Measurements from ENCODE around the gene CDHR2.

The CDHR2 gene

DNA sequence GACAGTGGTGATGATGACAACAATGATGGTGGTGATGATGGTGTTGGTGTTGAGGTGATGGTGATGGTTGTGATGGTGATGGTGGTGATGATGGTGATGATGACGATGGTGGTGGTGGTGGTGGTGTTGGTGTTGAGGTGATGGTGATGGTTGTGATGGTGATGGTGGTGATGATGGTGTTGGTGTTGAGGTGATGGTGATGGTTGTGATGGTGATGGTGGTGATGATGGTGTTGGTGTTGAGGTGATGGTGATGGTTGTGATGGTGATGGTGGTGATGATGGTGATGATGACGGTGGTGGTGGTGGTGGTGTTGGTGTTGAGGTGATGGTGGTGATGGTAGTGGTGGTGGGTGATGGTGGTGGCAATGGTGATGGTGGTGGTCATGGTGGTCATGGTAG is 42.5 kb downstream of the CDHR2 start (continued):
- TF ChIP-seq ZNF513 (tag by site-specific recombination; IDR thresholded peaks at IDR 0.05) = peak; percentile 96
- TF ChIP-seq ZNF175 (tag by site-specific recombination; IDR thresholded peaks at IDR 0.05) = peak; percentile 99; the same call in 1 of the 2 replicates
- peak; percentile 100 for TF ChIP-seq ZNF280C (tag by site-specific recombination; IDR thresholded peaks at IDR 0.05)
- TF ChIP-seq ZNF2 (tag by site-specific recombination; IDR thresholded peaks at IDR 0.05) = 0 out of 2 replicates have a peak, but pooled peaks have one; percentile 73
- TF ChIP-seq ZSCAN16 (tag by site-specific recombination; IDR thresholded peaks at IDR 0.05) = peak; percentile 78; the same call in 1 of the 2 replicates
- TF ChIP-seq ZBTB10 (tag by site-specific recombination; IDR thresholded peaks at IDR 0.05) = peak; percentile 63; the same call in 1 of the 2 replicates
- peak; percentile 99 for TF ChIP-seq ZNF155 (tag by site-specific recombination; IDR thresholded peaks at IDR 0.05)
- TF ChIP-seq ZNF10 (tag by site-specific recombination; IDR thresholded peaks at IDR 0.05) = peak; percentile 65; the same call in 1 of the 2 replicates
- peak; percentile 68 for TF ChIP-seq ZFP69B (tag by site-specific recombination; IDR thresholded peaks at IDR 0.05)
- TF ChIP-seq, protein P1, sequence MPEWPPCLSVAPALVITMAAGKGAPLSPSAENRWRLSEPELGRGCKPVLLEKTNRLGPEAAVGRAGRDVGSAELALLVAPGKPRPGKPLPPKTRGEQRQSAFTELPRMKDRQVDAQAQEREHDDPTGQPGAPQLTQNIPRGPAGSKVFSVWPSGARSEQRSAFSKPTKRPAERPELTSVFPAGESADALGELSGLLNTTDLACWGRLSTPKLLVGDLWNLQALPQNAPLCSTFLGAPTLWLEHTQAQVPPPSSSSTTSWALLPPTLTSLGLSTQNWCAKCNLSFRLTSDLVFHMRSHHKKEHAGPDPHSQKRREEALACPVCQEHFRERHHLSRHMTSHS (tag by site-specific recombination; IDR thresholded peaks at IDR 0.05) = 0 out of 2 replicates have a peak, but pooled peaks have one; percentile 88
- TF ChIP-seq ZNF701 (tag by site-specific recombination; IDR thresholded peaks at IDR 0.05) = peak; percentile 84; the same call in 1 of the 2 replicates
- TF ChIP-seq ZNF239 (tag by site-specific recombination; IDR thresholded peaks at IDR 0.05) = peak; percentile 96
- TF ChIP-seq SCRT1 (tag by site-specific recombination; IDR thresholded peaks at IDR 0.05; ENCODE audit: borderline replicate concordance) = 0 out of 2 replicates have a peak, but pooled peaks have one; percentile 49

DNA sequence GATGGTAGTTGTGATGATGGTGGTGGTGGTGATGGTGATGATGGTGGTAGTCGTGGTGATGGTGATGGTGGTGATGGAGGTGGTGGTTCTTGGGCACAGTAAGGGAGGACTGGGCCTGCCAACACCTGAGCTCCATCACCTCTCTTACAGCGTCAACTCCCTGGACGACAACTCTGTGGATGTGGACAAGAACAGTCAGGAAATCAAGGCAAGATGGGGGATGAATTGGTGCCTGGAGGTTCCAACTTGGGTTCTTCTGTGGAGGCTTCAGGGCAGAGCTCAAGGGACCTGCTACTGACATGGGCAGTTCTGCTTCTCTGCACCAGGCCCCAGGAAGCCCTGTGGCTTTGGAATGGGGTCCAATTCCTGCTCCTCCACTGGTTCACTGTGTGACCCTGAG is 43.4 kb downstream of the CDHR2 start:
- Histone ChIP-seq H3K9me3 (ENCODE audit: control insufficient read depth, insufficient read depth, low read depth, low read length) (no peaks in the 10 kb centered on the region), H3K27ac (ENCODE audit: extremely low read depth, low read depth, low read length) (no peak overlapping the region), H3K36me3 (ENCODE audit: control insufficient read depth in 2 of 2, insufficient read depth in 1 of 2, low read length in 2 of 2) (no peaks in the 10 kb centered on the region), H3K4me1 (ENCODE audit: control insufficient read depth, insufficient read depth, low read length) (no peaks in the 10 kb centered on the region), H3K4me3 (ENCODE audit: low read depth, low read length) (no peak overlapping the region)
- POLR2A ChIA-PET = no interaction called here
- CTCF ChIA-PET = no interaction called here
- TF ChIP-seq ZNF677 (tag by site-specific recombination; IDR thresholded peaks at IDR 0.05) (peak; percentile 93), ZNF202 (tag by site-specific recombination; IDR thresholded peaks at IDR 0.05; ENCODE audit: borderline replicate concordance) (no peak), ZNF658 (tag by site-specific recombination; IDR thresholded peaks at IDR 0.05) (0 out of 2 replicates have a peak, but pooled peaks have one; percentile 38)

DNA sequence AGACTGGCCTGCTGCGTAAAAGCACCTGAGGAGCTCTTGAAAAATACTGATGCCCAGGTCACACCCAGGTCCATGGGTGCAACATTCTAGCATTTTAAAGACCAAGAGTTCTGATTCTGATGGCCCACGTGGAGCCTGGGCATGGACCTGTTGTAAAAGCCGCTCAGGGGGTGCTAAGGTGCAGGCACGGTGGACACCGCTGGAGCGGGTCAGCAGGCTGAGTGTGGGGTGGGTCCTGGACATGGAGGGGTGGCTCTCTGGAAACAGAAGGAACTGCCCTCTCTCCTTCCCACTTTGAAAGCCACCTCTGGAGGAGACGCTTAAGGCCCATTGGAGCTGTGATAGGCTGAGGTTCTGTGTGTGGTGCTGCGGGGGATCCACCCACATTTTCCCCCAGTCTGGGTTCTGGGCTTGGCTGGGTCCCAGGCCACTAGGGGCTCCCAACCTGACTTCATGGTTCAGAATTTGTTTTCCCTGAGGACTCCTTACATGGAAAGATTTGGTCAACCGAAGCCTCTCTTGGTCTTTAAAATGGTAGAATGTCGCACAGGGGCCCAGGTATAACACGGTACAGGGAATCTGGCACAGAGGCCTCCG is 44.2 kb downstream of the CDHR2 start:
- H3K4me1 ChIP-seq (ENCODE audit: control insufficient read depth, insufficient read depth, low read length) = no peaks in the 10 kb centered on the region
- H3K4me3 ChIP-seq (ENCODE audit: low read depth, low read length) = no peak overlapping the region
- POLR2A ChIA-PET = no interaction called here
- H3K36me3 ChIP-seq (ENCODE audit: control insufficient read depth in 2 of 2, insufficient read depth in 1 of 2, low read length in 2 of 2) = no peaks in the 10 kb centered on the region
- H3K9me3 ChIP-seq (ENCODE audit: control insufficient read depth, insufficient read depth, low read depth, low read length) = no peaks in the 10 kb centered on the region
- CTCF ChIA-PET = no interaction called here
- no peak overlapping the region for H3K27ac ChIP-seq (ENCODE audit: extremely low read depth, low read depth, low read length)
- TF ChIP-seq ZNF510 (tag by site-specific recombination; IDR thresholded peaks at IDR 0.05; ENCODE audit: insufficient replicate concordance) (no peak), ZNF138 (tag by site-specific recombination; IDR thresholded peaks at IDR 0.05; ENCODE audit: borderline replicate concordance) (no peak), ZNF112 (tag by site-specific recombination; IDR thresholded peaks at IDR 0.05) (no peak), ZNF670 (tag by site-specific recombination; IDR thresholded peaks at IDR 0.05; ENCODE audit: low read depth) (no peak), REPIN1 (tag by site-specific recombination; IDR thresholded peaks at IDR 0.05; ENCODE audit: low read depth) (no peak), FEZF1 (tag by site-specific recombination; IDR thresholded peaks at IDR 0.05) (no peak)
- TF ChIP-seq, protein P2, sequence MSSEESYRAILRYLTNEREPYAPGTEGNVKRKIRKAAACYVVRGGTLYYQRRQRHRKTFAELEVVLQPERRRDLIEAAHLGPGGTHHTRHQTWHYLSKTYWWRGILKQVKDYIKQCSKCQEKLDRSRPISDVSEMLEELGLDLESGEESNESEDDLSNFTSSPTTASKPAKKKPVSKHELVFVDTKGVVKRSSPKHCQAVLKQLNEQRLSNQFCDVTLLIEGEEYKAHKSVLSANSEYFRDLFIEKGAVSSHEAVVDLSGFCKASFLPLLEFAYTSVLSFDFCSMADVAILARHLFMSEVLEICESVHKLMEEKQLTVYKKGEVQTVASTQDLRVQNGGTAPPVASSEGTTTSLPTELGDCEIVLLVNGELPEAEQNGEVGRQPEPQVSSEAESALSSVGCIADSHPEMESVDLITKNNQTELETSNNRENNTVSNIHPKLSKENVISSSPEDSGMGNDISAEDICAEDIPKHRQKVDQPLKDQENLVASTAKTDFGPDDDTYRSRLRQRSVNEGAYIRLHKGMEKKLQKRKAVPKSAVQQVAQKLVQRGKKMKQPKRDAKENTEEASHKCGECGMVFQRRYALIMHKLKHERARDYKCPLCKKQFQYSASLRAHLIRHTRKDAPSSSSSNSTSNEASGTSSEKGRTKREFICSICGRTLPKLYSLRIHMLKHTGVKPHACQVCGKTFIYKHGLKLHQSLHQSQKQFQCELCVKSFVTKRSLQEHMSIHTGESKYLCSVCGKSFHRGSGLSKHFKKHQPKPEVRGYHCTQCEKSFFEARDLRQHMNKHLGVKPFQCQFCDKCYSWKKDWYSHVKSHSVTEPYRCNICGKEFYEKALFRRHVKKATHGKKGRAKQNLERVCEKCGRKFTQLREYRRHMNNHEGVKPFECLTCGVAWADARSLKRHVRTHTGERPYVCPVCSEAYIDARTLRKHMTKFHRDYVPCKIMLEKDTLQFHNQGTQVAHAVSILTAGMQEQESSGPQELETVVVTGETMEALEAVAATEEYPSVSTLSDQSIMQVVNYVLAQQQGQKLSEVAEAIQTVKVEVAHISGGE (tag by site-specific recombination; conservative IDR thresholded peaks at IDR 0.05; ENCODE audit: low read depth) = no peak
